HG03432 (cell line): ENCODE measurements around the gene ADGRG6.
"Not testable (repeated sequence)": the region's sequence is repeated elsewhere in the genome, so short reads cannot be mapped to it uniquely, and the experiment has no call there.

Source experiments
- ATAC-seq: cut with Tn5 transposase; IDR thresholded peaks from one replicate; pipeline ENCODE4 v1.9.1; 2021; ENCODE audit warnings: mild to moderate bottlenecking, moderate library complexity; ENCODE audit not compliant: unreplicated experiment

Gene ADGRG6

DNA sequence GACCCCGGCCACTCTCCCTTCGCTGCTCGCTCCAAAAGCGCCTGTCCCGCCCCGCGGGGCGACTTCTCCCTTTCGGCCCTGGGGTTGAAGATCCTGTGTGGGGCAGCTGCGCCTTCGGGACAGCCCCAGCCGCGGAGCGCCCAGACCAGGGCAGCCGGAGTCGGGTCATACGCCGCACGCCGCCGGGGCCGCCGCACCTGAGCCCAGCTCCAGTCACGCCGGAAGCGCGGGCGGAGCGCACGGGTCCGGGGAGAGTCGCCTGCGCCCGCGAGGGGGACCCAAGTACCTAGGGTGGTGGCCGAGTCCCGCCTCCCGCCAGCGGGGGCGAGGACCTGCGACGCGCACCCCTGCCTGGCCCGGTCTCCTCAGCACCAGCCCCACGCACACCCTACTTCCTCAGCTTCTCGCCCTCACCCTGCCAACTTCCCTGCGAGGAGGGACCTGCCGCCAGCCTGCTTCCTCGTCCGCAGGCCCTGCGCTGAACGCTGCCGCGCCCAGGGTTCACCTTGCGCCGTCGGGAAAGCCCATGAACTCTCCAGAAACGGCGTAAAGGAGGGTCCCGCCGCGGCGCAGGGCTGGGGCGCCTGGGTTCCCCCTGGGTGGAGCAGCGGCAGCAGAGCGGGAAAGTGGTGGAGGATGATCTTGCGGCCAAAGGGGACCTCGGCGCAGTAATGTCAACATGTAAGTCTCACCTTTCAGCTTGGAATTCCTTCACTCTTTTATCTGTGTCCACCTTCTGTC, at the start of gene ADGRG6:
ADGRG6 (plus strand) TSS at position 357 of the 741 bp plus-strand sequence; CDS start at position 680, 323 bp downstream.
- ATAC-seq: peak; percentile 88

DNA sequence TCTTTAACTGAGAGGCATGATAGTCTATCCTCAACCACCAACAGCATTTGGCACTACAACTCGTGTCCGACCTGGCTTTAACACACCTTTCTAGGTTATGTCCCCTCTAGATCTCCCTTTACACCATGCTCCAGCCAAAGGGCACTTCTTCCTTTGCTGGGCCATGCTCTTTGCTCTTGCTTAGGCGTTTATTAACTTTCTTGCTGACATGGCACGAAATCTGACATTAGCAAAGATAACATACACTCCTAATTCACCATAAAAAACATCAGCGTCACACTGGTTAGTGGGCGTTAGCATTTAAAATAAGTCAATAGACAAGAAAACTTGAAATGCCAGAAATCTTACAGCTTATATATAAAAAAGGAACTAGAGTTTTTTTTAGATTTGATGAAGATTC, 47.3 kb upstream of the ADGRG6 start:
- ATAC-seq: no peak

DNA sequence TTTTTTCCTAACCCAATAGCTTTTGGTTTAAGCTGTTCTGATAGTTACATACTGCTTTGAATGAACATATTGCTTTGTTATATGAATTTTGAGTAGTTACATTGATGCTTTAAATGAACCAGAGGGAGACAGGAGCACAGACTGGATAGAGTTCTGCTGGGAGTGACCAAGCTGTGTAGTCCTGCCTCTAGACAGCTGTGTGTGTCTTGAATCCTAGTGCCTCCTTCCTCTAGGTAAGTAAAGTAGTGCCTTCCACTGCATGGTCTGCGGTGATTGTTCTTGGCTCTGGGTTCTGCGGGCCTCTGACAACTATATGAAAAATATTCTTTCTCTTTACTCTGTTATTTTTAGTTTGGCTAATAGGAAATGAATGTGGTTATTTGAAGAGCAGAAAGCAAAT, 46.0 kb upstream of the ADGRG6 start:
- no peak for ATAC-seq

DNA sequence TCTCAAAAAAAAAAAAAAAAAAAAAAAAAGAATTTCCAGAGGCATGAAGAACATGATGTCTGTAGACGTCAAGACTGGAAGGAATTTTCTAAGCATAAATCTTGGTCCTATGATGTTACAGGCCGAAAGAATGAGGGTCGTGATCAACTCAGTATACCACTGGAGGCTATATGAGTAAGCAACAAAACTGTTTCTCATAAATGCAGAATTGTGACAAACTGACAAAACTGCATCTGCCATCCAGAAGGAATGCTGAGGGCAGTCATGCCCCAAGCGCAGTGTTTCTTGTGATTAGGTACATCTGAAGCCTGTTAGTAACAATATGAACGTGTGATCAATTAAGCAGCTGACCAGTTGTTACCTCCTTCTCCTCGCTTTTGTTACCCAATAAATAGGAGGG, 43.5 kb upstream of the ADGRG6 start:
- ATAC-seq: no peak

DNA sequence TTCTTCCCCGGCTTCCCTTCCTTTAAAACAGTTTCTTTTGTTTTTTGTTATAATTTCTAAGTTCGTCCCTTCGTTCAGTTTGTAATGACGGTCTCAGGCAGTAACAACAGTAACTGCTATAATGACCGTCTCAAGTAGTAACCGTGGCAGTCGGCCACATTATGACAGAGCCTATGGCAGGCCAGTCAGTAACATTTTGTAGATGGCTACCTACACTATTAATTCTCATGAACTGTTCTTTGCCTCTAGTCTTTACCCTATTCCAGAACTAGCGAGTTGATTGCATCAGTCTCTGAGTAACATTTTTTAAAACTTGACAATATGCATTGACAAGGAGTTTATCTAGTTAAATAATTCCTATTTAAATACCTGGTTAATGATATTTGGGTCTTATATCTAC, 43.0 kb upstream of the ADGRG6 start:
- ATAC-seq: no peak

DNA sequence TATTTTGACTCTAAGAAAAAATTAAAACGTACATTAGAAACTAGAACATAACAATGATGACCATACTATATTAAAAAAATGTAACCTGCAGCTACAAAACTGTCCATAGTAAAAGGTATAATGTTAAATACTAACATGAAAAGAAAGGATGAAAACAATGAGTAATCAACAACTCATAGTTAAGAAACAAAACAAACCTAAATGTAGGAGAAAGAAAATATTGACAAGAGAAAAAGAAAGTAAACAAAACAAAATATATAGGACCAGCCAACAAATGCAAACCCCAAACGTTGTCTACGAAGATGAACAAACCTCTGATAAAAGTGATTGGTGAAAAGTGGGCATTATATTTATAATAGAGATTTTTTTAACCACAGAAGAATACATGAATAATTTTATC, 41.1 kb upstream of the ADGRG6 start:
- no peak for ATAC-seq

DNA sequence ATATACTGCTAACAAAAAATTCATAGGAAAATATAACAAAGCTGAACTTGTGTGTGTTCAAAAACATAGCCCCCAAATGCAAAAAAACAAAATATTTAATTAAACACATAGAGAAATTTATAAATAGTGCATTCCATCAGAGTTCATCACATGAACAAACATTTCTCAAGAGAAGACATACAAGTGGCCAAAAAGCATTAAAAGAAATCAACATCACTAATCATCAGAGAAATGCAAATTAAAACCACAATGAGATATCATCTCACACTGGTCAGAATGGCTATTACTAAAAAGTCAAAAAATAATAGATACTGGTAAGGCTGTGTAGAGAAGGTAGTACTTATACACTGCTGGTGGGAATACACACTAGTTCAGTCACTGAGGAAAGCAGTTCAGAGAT, 39.6 kb upstream of the ADGRG6 start:
- ATAC-seq: no peak

DNA sequence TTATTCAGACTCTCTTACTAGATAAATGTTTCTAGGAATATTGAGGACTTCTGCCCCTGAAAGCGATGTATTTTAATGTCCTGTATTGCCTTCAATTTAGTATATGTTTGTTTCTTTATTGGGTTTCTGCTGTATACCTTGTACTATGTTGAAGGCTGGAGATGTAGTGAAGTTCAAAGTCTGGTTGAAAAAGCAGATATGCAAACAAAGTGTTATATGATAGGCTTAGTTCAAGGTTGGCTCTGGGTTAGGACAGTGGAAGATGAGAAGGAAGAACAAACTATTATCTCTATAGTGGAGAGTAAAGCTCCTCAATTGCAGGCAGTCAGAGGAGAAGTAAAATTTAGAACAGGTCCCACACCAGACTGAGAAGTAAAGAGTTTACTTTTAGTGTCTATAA, 36.3 kb upstream of the ADGRG6 start:
- no peak for ATAC-seq

DNA sequence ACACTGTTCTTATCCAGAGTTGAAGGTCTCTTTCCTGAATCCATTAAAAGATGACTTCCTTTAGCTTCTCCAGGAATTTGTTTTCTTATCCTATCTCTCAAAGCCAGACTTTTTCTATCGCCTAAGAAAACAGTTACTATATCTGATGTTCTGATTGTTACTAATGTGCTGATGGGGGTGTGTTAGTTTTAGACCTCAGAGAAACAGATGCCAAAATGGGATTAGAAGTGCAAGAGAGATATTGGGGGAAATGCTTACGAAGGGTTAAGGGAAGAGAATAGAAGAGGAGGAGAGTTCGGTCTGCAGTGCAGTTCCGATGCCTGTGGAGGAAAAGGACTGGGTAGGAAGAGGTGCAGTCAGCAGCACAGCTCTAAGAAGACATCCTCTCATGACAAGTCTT, 35.7 kb upstream of the ADGRG6 start:
- no peak for ATAC-seq

DNA sequence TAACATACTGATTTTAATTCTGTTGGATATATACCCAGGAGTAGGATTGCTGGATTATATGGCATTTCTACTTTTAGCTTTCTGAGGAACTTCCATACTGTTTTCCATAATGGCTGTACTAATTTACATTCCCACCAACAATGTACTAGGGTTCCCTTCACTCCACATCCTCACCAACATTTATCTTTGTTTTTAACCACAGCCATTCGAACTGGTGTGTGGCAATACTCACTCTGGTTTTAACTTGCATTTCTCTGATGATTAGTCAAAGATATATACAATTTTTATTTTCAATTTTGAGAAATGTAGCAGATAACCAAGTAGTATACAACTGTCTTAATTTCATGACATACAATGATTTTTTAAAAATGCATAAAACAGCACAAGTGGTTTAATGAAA, 30.3 kb upstream of the ADGRG6 start:
- ATAC-seq: no peak

DNA sequence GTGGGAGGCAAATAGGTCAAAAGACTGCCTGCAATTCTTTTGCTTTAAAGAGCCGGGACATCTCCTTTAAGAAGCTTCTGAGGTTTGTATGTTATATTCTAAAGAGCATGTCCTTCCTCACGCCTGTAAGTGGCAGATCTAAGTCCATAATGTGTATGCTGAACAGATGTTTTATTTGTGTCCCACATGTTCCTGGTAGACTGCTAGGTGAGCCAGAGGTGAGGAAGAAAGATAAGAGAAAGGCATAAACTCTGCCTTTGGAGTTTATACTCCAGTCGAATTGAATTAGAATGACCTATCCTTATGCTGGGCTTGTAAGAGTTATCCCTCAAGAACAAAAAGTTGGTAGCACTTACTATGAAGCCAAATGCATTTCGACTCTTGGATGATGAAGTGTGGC, 27.2 kb upstream of the ADGRG6 start:
- ATAC-seq: no peak

DNA sequence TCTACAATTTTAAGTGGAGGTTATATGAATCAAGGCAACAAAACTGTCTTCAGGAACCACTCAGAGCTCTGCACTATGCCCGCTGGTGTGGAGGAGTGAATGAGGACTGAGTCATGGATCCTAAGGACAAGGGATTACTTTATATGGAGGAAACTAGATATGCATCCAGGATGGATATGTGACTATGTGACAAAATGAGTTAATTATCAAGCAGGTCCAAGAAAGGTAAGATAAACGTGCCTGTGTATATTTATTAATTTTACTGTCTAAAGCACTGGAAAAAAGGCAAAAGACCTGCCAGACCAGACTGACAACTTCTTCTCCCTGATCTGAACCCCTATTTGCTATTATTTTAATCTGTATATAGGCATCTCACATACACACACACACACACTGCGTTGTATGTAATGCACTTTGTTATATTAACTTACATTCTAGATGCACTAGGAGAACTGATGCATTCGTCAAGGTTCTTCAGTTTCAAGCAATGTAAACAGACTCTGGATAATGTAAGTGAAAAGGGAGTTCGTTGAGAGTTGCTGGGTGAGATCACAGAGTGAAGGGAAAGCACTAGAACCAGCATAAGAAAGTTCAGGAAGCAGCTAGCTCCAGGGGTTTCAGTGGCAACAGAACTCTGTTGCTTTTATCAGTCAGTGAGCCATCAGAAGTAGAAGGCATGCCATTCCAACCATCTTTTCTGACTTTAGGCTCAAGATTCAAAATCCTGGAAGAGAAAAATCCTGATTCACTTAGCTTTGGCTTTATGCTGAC, 26.4 kb upstream of the ADGRG6 start:
- ATAC-seq: no peak

DNA sequence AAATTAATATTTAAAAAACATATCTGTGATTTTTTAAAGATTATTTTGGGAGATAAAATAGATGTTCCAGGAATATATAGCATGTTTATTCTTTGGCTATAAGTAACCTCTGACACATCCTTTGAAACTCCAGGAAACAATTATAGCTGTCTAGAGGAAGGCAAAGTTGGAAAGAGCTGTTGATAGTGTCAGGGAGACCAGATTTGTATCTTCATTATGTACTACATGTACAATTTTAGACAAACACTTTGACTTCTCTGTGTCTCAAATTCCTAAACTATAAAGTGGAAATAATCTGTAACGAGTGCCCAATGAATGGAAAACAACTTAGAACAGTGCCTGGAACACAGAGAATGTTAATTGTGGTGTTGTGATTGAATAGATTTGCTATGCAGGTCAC, 25.6 kb upstream of the ADGRG6 start:
- no peak for ATAC-seq

DNA sequence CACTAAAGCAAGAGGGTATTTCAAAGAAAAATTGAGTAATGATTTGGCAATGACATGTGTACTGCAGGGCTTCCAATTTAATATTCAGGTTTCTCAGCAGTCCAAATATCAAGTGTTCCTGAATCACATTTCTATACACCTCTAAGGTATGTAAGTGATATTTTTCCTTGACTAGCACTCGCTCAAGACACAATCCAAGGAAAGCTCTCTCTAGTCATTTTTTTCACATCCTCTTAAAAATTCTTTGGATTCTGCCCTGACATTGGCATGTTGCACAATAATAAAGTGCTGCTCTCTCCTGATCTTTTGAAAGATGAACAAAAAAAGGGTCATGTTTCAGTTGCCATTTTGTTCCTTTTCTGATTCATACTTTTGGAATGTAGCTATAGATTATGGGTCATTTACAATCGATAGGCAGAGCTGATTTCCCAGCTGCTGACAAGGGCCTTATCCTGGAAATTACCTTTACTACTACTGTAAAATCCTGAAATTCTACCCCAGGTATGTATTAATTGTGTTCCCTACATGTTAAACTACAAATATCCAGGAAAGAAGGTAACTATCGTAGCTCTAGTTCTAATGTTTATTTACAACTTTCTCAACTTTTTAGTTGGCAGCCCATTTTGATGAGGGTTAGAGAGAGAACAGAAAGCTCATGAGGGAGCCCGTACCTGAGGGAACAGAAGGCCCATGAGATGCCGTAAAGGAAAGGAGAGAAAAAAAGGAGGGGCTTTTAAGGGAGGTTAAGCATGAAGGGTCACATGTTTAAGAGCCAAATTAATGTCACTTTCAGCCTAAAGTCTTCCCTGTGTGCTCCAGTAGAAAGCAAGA, 22.2 kb upstream of the ADGRG6 start:
- ATAC-seq: no peak

DNA sequence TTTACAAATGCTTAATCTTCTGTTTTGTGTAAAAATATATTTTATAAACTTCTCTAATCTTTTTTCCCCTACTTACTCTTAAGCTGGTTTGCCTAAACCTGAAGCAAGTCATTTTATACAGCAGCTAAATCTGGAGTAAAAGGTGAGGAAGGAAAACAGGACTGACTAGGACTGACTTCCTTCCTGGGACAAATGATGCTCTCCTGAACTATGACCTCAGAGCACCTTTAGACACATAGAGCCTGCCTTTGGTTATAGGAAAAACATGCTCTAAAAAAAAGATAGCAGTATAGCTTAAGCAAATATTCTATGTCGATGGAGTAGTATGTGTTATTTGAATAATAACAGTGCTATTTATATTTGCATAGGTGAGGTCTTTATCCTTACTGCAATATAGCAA, 21.5 kb upstream of the ADGRG6 start:
- ATAC-seq: no peak

DNA sequence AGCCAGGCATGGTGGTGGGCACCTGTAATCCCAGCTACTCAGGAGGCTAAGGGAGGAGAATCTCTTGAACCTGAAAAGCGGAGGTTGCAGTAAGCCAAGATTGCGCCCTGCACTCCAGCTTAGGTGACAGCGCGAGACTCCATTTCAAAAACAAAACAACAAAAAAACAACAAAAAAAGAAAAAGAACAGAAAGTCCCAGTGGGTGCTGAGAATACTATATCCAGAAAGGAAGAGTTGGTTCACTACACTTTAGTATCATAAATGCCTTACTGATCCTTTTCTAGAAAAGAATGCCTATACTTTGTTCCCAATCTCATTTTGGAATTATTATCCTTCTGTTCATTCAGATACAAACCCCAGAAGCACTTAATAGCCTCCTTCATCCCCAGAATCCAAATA, 20.9 kb upstream of the ADGRG6 start:
- no peak for ATAC-seq

DNA sequence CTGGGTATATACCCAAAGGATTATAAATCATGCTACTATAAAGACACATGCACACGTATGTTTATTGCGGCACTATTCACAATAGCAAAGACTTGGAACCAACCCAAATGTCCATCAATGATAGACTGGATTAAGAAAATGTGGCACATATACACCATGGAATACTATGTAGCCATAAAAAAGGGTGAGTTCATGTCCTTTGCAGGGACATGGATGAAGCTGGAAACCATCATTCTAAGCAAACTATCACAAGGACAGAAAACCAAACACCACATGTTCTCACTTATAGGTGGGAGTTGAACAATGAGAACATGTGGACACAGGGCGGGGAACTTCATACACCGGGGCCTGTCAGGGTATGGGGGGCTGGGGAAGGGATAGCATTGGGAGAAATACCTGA, 18.7 kb upstream of the ADGRG6 start:
- ATAC-seq: not testable (repeated sequence)

DNA sequence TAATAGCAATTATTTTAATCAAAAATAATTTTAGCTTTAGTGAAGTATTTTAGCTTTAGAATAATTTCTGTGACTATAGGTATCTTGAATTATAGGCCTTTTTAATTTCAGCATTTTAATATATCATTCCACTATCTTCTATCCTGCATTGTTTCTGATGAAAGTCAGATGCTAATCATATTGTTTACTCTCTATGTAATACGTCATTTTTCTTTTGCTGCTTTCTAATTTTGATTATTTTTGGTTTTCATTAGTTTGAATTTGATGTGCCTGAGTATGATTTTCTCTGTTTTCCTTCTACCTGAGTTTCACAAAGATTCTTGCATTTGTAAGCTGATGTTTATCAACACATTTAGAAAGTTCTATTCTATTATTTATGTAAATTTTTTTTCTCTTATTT, 17.4 kb upstream of the ADGRG6 start:
- ATAC-seq: no peak

DNA sequence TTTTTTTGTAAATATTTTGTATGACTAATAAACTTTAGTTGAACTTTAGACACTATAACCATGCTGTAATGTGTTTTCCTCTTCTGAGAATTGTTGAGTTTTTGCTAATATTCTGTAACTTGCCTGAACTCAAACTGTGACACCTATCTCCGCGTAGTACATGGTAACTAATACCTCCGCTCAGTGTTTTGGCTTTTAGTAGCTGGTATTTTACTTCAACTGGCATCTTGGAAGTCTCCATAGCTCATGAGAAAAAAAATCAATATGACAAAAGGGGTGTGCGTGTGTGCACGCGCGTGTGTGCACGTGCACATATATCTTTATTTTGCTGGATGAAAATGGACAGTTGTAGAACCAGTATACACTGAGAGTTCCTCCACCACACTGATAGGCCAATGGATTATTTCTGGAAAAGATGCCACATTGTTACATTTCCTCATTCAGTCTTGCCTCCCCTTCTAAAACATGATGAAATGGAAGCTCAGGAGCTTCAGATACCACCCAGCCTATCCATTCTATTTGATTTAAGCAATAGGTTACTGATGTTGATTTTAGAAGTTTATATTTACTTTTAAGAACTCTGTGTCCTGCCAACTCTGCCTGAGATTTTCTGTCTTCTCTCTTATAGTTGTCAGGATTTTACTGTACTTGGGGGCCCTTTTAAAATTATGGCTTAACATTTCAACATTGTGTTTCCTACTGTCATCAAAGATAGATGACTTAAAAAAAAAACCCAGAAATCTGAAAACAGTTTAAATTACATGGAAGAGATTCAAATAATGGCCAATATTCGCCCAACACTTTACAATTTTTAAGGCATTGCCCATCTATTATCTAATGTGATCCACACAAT, 16.3 kb upstream of the ADGRG6 start:
- no peak for ATAC-seq

DNA sequence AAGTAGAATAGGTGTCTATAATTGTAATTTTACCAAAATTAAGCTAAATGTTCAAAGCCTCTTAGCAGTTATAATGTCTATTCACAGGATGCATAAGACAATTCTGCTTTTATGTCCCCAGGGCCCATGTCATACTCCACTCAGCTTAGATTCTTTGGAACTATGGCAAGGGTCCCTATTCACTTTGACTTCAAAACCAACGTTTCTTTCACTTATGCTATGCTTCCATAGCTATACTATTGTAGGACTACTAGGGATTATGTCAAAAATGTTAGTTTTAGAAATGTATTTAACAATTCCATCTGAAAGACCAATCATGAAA, 15.8 kb upstream of the ADGRG6 start:
- ATAC-seq: no peak

DNA sequence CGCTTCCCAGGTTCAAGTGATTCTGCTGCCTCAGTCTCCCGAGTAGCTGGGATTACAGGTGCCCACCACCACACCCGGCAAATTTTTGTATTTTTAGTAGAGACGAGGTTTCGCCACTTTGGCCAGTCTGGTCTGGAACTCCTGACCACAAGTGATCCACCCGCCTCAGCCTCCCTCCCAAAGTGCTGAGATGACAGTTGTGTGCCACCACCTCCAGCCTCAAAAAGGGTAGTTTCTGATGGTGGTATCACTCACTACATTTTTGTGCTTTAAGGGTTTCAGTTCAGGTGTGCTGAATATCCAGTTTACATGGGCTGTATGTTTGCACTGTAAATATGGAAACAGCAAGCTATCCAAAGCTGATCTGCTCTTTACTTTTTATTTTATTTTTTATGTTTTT, 12.1 kb upstream of the ADGRG6 start:
- ATAC-seq: no peak
